PFSK-1 (cell line): ENCODE data around the gene JHY.

ENCODE experiments used
- FOXP2 ChIP-seq: optimal IDR thresholded peaks from 2 replicates; pipeline ENCODE3; 2011; ENCODE audit warnings: borderline replicate concordance, control low read depth, inconsistent platforms; ENCODE audit not compliant: insufficient read depth; ENCODE audit errors: extremely low read length, extremely low read depth
- POLR2AphosphoS5 ChIP-seq: IDR thresholded peaks from 2 replicates; pipeline ENCODE4 v1.6.1; 2012; ENCODE audit warnings: low read depth, mild to moderate bottlenecking, control low read depth, low read length, moderate library complexity
- SIN3A ChIP-seq: IDR thresholded peaks from 2 replicates; pipeline ENCODE4 v1.6.1; 2012; ENCODE audit warnings: mild to moderate bottlenecking, low read length, moderate library complexity, borderline replicate concordance; ENCODE audit not compliant: insufficient read depth
- TAF1 ChIP-seq: IDR thresholded peaks from 2 replicates; pipeline ENCODE4 v1.6.1; 2012; ENCODE audit warnings: low read length, control low read depth, borderline replicate concordance; ENCODE audit not compliant: insufficient read depth
- TF ChIP-seq, protein P1 (sequence below), 2 experiments: IDR thresholded peaks; 2 replicates each; pipeline versions ENCODE4 v1.6.1 to v1.8.0; 2011 to 2012; ENCODE audit warnings: low read depth in 2 of 2, low read length in 2 of 2, control low read depth in 1 of 2, inconsistent platforms in 1 of 2, mild to moderate bottlenecking in 1 of 2, moderate library complexity in 1 of 2; ENCODE audit not compliant: insufficient read depth in 1 of 2

The JHY gene

DNA sequence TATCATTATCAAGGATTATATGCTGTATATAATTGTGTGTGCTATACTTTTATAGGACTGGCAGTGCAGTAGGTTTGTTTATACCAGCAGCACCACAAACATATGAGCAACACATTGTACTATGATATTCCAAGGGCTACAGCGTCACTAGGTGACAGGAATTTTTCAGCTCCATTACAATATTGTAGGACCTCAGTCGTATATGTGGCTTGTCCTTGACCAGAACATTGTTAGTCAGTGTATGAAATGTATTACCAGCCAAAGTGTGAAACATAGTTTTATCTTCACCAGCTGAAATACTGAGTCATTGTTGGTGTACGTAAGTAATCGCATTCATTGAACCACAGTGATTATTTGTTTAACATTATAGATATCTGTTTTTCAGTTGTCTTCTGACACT is 20.4 kb downstream of the JHY start:
- TF ChIP-seq SIN3A = no peak
- TF ChIP-seq, protein P1, sequence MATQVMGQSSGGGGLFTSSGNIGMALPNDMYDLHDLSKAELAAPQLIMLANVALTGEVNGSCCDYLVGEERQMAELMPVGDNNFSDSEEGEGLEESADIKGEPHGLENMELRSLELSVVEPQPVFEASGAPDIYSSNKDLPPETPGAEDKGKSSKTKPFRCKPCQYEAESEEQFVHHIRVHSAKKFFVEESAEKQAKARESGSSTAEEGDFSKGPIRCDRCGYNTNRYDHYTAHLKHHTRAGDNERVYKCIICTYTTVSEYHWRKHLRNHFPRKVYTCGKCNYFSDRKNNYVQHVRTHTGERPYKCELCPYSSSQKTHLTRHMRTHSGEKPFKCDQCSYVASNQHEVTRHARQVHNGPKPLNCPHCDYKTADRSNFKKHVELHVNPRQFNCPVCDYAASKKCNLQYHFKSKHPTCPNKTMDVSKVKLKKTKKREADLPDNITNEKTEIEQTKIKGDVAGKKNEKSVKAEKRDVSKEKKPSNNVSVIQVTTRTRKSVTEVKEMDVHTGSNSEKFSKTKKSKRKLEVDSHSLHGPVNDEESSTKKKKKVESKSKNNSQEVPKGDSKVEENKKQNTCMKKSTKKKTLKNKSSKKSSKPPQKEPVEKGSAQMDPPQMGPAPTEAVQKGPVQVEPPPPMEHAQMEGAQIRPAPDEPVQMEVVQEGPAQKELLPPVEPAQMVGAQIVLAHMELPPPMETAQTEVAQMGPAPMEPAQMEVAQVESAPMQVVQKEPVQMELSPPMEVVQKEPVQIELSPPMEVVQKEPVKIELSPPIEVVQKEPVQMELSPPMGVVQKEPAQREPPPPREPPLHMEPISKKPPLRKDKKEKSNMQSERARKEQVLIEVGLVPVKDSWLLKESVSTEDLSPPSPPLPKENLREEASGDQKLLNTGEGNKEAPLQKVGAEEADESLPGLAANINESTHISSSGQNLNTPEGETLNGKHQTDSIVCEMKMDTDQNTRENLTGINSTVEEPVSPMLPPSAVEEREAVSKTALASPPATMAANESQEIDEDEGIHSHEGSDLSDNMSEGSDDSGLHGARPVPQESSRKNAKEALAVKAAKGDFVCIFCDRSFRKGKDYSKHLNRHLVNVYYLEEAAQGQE (IDR thresholded peaks at IDR 0.05; ENCODE audit: insufficient read depth in 1 of 2, low read depth in 2 of 2, low read length in 2 of 2) = no peak
- no peak for TF ChIP-seq FOXP2
- TF ChIP-seq POLR2AphosphoS5 = no peak
- no peak for TF ChIP-seq TAF1

DNA sequence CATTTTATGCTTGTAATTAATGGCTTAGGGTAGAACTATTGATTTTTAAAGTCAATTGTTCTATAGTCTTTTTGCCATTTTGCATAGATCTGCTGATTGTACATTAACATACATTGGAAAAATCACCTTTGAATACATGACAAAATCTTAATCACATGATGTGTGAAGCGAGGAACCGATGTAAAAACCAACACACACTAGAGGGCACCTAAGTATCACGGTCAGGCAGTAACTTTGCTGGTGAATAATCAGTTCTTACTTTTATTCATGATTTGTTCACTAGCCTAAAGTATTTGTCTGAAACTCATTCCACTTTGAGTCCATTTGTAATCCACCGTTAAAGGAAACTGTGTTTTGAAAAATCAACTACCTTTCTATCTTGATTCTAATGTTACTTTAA is 28.2 kb downstream of the JHY start:
- TF ChIP-seq SIN3A = no peak
- TF ChIP-seq POLR2AphosphoS5 = no peak
- TF ChIP-seq TAF1 = no peak
- no peak for TF ChIP-seq FOXP2
- TF ChIP-seq, protein P1 (IDR thresholded peaks at IDR 0.05; ENCODE audit: insufficient read depth in 1 of 2, low read depth in 2 of 2, low read length in 2 of 2) = no peak

DNA sequence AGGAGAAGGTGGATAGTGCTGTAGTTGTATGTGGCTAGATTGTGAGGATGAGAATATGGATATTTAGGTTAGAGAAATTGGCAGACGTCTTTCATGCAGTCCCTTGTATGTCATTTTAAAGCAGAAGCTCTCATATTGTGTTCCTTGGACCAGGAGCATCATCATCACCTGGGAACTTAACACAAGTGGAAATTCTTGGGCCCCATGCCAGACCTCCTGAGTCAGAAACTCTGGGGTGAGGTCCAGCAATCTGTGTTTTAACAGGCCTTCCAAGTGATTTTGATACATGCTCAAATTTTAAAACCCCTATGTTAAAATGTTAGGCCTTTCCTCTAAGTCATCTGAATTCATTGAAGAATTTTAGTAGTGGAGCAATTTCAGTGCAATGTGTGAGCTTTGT is 34.8 kb downstream of the JHY start:
- TF ChIP-seq SIN3A (no peak), POLR2AphosphoS5 (no peak)

DNA sequence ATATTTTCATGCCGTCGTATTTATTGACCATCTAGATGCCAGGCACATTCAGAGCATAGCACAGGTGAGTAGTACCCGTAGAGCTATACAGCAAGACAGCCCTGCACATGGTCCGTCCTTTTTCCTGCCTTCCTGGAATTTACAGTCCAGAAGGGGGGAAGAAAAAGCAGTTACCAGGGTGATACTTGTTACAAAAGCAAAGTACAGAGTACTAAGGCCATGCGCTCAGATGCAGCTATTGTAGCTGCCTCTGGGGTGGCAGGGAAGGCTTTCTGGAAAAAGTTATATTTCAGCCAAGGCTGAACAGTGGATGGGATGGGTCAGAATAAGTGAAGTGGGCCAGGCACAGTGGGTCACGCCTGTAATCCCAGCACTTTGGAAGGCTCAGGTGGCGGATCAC is 36.2 kb downstream of the JHY start:
- TF ChIP-seq SIN3A (no peak), FOXP2 (no peak), POLR2AphosphoS5 (no peak), TAF1 (no peak)
- TF ChIP-seq, protein P1 (IDR thresholded peaks at IDR 0.05; ENCODE audit: insufficient read depth in 1 of 2, low read depth in 2 of 2, low read length in 2 of 2) = no peak

DNA sequence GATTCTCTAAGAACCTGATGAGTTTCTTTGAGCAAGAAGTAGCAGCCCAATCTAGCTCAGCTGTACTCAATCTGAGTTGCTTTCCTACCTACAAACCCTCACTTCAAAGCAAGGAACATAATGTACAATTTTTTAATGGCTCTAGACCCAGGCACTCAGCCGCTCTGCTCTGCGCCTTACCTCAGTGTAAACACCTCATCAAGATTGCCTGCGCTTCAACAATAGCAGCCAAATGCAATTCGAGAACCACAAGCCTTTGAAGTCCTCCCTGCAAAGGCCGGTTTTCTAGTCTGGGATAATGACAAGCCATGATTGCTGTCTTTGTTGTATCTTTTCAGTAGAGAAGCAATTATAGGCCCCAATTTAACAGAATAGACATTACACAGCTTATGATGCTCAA is 38.0 kb downstream of the JHY start:
- no peak for TF ChIP-seq TAF1
- TF ChIP-seq, protein P1 (IDR thresholded peaks at IDR 0.05; ENCODE audit: insufficient read depth in 1 of 2, low read depth in 2 of 2, low read length in 2 of 2) = no peak
- no peak for TF ChIP-seq POLR2AphosphoS5
- no peak for TF ChIP-seq FOXP2
- TF ChIP-seq SIN3A = no peak
